AG08395 (cell line): ENCODE measurements around the gene MTERF1.

Experiments
- DNase-seq: peaks from one replicate; pipeline ENCODE4 v3.0.0; 2012; ENCODE audit warnings: mixed read lengths, low spot score

The MTERF1 gene

GRCh38 chr7:91832493-91833045, 47.9 kb downstream of the MTERF1 start:
- no peak for DNase-seq

GRCh38 chr7:91827169-91827568, 53.3 kb downstream of the MTERF1 start:
- no peak for DNase-seq

- DNase-seq = peak; percentile 35
Observed at GRCh38 chr7:91826377-91826776, 54.1 kb downstream of the MTERF1 start.

GRCh38 chr7:91824201-91824600, 56.3 kb downstream of the MTERF1 start:
- no peak for DNase-seq
